Measurements from ENCODE around the gene ADAMTS2.

Gene ADAMTS2

GRCh38 chr5:179129607-179130071, 215.6 kb downstream of the ADAMTS2 start:
- no peaks in the 10 kb centered on the region for H3K27me3 ChIP-seq (ENCODE audit: low read depth)
- in situ Hi-C loops (cut with MboI; ENCODE audit: low sequenced_read_pairs): no loop called here
- no peaks in the 10 kb centered on the region for H3K9me3 ChIP-seq
- DNase-seq (ENCODE audit: low spot score in 2 of 2): no peak
- no peaks in the 10 kb centered on the region for H3K36me3 ChIP-seq (replicated peaks)
- H3K4me3 ChIP-seq: no peak overlapping the region
- H3K4me1 ChIP-seq: no peaks in the 10 kb centered on the region

GRCh38 chr5:179128976-179129375, 216.3 kb downstream of the ADAMTS2 start:
- Histone ChIP-seq H3K4me1 (no peaks in the 10 kb centered on the region), H3K4me3 (no peak overlapping the region), H3K27me3 (ENCODE audit: low read depth) (no peaks in the 10 kb centered on the region), H3K9me3 (no peaks in the 10 kb centered on the region), H3K36me3 (replicated peaks) (no peaks in the 10 kb centered on the region)
- in situ Hi-C loops (cut with MboI; ENCODE audit: low sequenced_read_pairs): no loop called here
- no peak for DNase-seq (ENCODE audit: low spot score in 2 of 2)

- no peak for DNase-seq (ENCODE audit: low spot score in 2 of 2)
- no peaks in the 10 kb centered on the region for H3K36me3 ChIP-seq (replicated peaks)
- H3K27me3 ChIP-seq (ENCODE audit: low read depth): no peaks in the 10 kb centered on the region
- no peaks in the 10 kb centered on the region for H3K9me3 ChIP-seq
- H3K4me1 ChIP-seq: no peaks in the 10 kb centered on the region
- H3K4me3 ChIP-seq: no peak overlapping the region
- in situ Hi-C loops (cut with MboI; ENCODE audit: low sequenced_read_pairs): no loop called here
Observed at GRCh38 chr5:179128041-179128365, 217.3 kb downstream of the ADAMTS2 start.

GRCh38 chr5:179127136-179128040, 217.9 kb downstream of the ADAMTS2 start:
- Histone ChIP-seq H3K4me3 (no peak overlapping the region), H3K27me3 (ENCODE audit: low read depth) (no peaks in the 10 kb centered on the region), H3K36me3 (replicated peaks) (no peaks in the 10 kb centered on the region), H3K9me3 (no peaks in the 10 kb centered on the region), H3K4me1 (no peaks in the 10 kb centered on the region)
- in situ Hi-C loops (cut with MboI; ENCODE audit: low sequenced_read_pairs): no loop called here
- DNase-seq (ENCODE audit: low spot score in 2 of 2): no peak

- no peak for DNase-seq (ENCODE audit: low spot score in 2 of 2)
- no peaks in the 10 kb centered on the region for H3K9me3 ChIP-seq
Observed at GRCh38 chr5:179126506-179126991, 218.7 kb downstream of the ADAMTS2 start.

GRCh38 chr5:179125789-179126505, 219.3 kb downstream of the ADAMTS2 start:
- in situ Hi-C loops (cut with MboI; ENCODE audit: low sequenced_read_pairs): no loop called here
- no peaks in the 10 kb centered on the region for H3K36me3 ChIP-seq (replicated peaks)

More at GRCh38 chr5:179126506-179126991, 218.7 kb downstream of the ADAMTS2 start:
- H3K27me3 ChIP-seq (ENCODE audit: low read depth): no peaks in the 10 kb centered on the region
- H3K4me3 ChIP-seq: no peak overlapping the region
- no peaks in the 10 kb centered on the region for H3K36me3 ChIP-seq (replicated peaks)
- in situ Hi-C loops (cut with MboI; ENCODE audit: low sequenced_read_pairs): no loop called here
- H3K4me1 ChIP-seq: no peaks in the 10 kb centered on the region

GRCh38 chr5:179124853-179125788, 220.1 kb downstream of the ADAMTS2 start:
- in situ Hi-C loops (cut with MboI; ENCODE audit: low sequenced_read_pairs): no loop called here
- no peaks in the 10 kb centered on the region for H3K27me3 ChIP-seq (ENCODE audit: low read depth)
- DNase-seq (ENCODE audit: low spot score in 2 of 2): no peak
- H3K4me1 ChIP-seq: no peaks in the 10 kb centered on the region
- no peaks in the 10 kb centered on the region for H3K36me3 ChIP-seq (replicated peaks)
- no peaks in the 10 kb centered on the region; the same call in 1 of the 2 replicates for H3K9me3 ChIP-seq
- no peak overlapping the region for H3K4me3 ChIP-seq

More at GRCh38 chr5:179125789-179126505, 219.3 kb downstream of the ADAMTS2 start:
- H3K4me1 ChIP-seq: no peaks in the 10 kb centered on the region
- H3K9me3 ChIP-seq: no peaks in the 10 kb centered on the region
- no peaks in the 10 kb centered on the region for H3K27me3 ChIP-seq (ENCODE audit: low read depth)
- DNase-seq (ENCODE audit: low spot score in 2 of 2): no peak
- H3K4me3 ChIP-seq: no peak overlapping the region

GRCh38 chr5:179124273-179124852, 220.9 kb downstream of the ADAMTS2 start:
- no peaks in the 10 kb centered on the region for H3K36me3 ChIP-seq (replicated peaks)
- no peaks in the 10 kb centered on the region for H3K27me3 ChIP-seq (ENCODE audit: low read depth)
- no peaks in the 10 kb centered on the region for H3K4me1 ChIP-seq
- H3K9me3 ChIP-seq: no peaks in the 10 kb centered on the region; the same call in 1 of the 2 replicates
- H3K4me3 ChIP-seq: no peak overlapping the region
- in situ Hi-C loops (cut with MboI; ENCODE audit: low sequenced_read_pairs): no loop called here
- no peak for DNase-seq (ENCODE audit: low spot score in 2 of 2)

GRCh38 chr5:179123491-179124272, 221.6 kb downstream of the ADAMTS2 start:
- H3K36me3 ChIP-seq (replicated peaks): no peaks in the 10 kb centered on the region
- H3K27me3 ChIP-seq (ENCODE audit: low read depth): no peaks in the 10 kb centered on the region
- no peaks in the 10 kb centered on the region; the same call in 1 of the 2 replicates for H3K9me3 ChIP-seq
- no peak overlapping the region for H3K4me3 ChIP-seq
- no peak for DNase-seq (ENCODE audit: low spot score in 2 of 2)
- in situ Hi-C loops (cut with MboI; ENCODE audit: low sequenced_read_pairs): no loop called here
- H3K4me1 ChIP-seq: no peaks in the 10 kb centered on the region

- Histone ChIP-seq H3K36me3 (replicated peaks) (no peaks in the 10 kb centered on the region), H3K27me3 (ENCODE audit: low read depth) (no peaks in the 10 kb centered on the region), H3K4me3 (no peak overlapping the region), H3K4me1 (no peaks in the 10 kb centered on the region), H3K9me3 (no peaks in the 10 kb centered on the region; the same call in 1 of the 2 replicates)
- DNase-seq (ENCODE audit: low spot score in 2 of 2): no peak
- in situ Hi-C loops (cut with MboI; ENCODE audit: low sequenced_read_pairs): no loop called here
Observed at GRCh38 chr5:179123109-179123426, 222.2 kb downstream of the ADAMTS2 start.

- Histone ChIP-seq H3K36me3 (replicated peaks) (no peaks in the 10 kb centered on the region), H3K27me3 (ENCODE audit: low read depth) (no peaks in the 10 kb centered on the region), H3K4me3 (no peak overlapping the region), H3K4me1 (no peaks in the 10 kb centered on the region), H3K9me3 (no peaks in the 10 kb centered on the region; the same call in 1 of the 2 replicates)
- in situ Hi-C loops (cut with MboI; ENCODE audit: low sequenced_read_pairs): no loop called here
- no peak for DNase-seq (ENCODE audit: low spot score in 2 of 2)
Observed at GRCh38 chr5:179122411-179123108, 222.7 kb downstream of the ADAMTS2 start.

- no peak for DNase-seq (ENCODE audit: low spot score in 2 of 2)
- no peaks in the 10 kb centered on the region for H3K36me3 ChIP-seq (replicated peaks)
- H3K27me3 ChIP-seq (ENCODE audit: low read depth): no peaks in the 10 kb centered on the region
- no peaks in the 10 kb centered on the region; the same call in 1 of the 2 replicates for H3K9me3 ChIP-seq
- no peaks in the 10 kb centered on the region for H3K4me1 ChIP-seq
- H3K4me3 ChIP-seq: no peak overlapping the region
- in situ Hi-C loops (cut with MboI; ENCODE audit: low sequenced_read_pairs): no loop called here
Observed at GRCh38 chr5:179121667-179122111, 223.6 kb downstream of the ADAMTS2 start.

All from HAP-1 (cell line).